ENCODE results near the gene RNASE13. TPM values are rescaled to one million over a fixed set of nuclear protein-coding genes. Genes with fewer than 3 reads are reported as not detected.

RNASE13 gene
- total RNA-seq, 1 experiment from 2014 or later, result not detected

DNA sequence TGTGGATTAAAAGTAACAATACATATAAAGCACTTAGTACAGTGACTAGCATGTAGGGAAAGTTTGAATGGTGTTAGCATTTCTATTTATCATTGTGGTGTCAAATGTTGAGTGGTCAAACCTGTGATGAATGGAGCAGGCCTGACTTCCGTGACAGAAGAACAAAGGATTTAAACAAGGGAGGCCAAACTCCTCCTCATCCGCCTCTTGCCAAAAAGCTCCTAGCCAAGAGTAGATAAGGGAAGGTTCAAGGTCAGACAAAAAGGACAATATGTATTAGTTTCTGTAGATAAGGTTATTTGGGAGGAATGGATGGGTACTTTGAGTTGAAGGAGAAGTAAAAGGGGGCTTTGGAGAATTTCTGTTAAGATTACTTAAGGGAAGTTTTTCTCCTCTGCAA, 14.0 kb upstream of the RNASE13 start:
- no peak overlapping the region for H4K91ac ChIP-seq (ENCODE audit: insufficient read length, low read depth, low read length)
- H3K79me1 ChIP-seq (ENCODE audit: insufficient read depth, low read depth, low read length, poor library complexity, severe bottlenecking), result no peaks in the 10 kb centered on the region
- H3K27me3 Mint-ChIP-seq (ENCODE audit: low read depth), result peaks cover 17% of the 10 kb centered on the region
- H2BK20ac ChIP-seq (ENCODE audit: low read depth, low read length, poor library complexity, severe bottlenecking), result no peak overlapping the region
- no peak for DNase-seq
- no peak overlapping the region for H2BK5ac ChIP-seq (ENCODE audit: insufficient read length, low read length)
- H3K36me3 Mint-ChIP-seq (ENCODE audit: insufficient read depth in 1 of 3, low read depth in 3 of 3), result no peaks in the 10 kb centered on the region
- TF ChIP-seq, protein P1, sequence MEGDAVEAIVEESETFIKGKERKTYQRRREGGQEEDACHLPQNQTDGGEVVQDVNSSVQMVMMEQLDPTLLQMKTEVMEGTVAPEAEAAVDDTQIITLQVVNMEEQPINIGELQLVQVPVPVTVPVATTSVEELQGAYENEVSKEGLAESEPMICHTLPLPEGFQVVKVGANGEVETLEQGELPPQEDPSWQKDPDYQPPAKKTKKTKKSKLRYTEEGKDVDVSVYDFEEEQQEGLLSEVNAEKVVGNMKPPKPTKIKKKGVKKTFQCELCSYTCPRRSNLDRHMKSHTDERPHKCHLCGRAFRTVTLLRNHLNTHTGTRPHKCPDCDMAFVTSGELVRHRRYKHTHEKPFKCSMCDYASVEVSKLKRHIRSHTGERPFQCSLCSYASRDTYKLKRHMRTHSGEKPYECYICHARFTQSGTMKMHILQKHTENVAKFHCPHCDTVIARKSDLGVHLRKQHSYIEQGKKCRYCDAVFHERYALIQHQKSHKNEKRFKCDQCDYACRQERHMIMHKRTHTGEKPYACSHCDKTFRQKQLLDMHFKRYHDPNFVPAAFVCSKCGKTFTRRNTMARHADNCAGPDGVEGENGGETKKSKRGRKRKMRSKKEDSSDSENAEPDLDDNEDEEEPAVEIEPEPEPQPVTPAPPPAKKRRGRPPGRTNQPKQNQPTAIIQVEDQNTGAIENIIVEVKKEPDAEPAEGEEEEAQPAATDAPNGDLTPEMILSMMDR (conservative IDR thresholded peaks at IDR 0.05), result no peak
- H3K23me2 ChIP-seq (ENCODE audit: insufficient read length, low read depth, low read length, poor library complexity, severe bottlenecking), result no peaks in the 10 kb centered on the region
- no CpG with 5 or more reads among the region's 2 CpGs for WGBS (ENCODE audit: extremely low coverage, insufficient read length, low lambda C conversion rate)
- no peak overlapping the region for H3K4ac ChIP-seq (ENCODE audit: low read depth, low read length)
- no peak overlapping the region for H3K23ac ChIP-seq (ENCODE audit: insufficient read length, low read depth, low read length)
- H3K79me2 ChIP-seq (ENCODE audit: insufficient read depth, low read length), result no peaks in the 10 kb centered on the region
- H4K8ac ChIP-seq (replicated peaks; ENCODE audit: insufficient read length, low read depth, low read length), result no peak overlapping the region
- no peak overlapping the region for H3K18ac ChIP-seq (ENCODE audit: insufficient read length, low read depth, low read length)
- H3K4me1 ChIP-seq (ENCODE audit: insufficient read depth, low read length), result no peaks in the 10 kb centered on the region
- H3K9me3 Mint-ChIP-seq, result no peaks in the 10 kb centered on the region
- H4K5ac ChIP-seq (ENCODE audit: insufficient read length, low read depth, low read length), result no peak overlapping the region
- H3K4me2 ChIP-seq (ENCODE audit: insufficient read depth, insufficient read length, low read length), result no peak overlapping the region
- H3K4me1 Mint-ChIP-seq, result peaks cover 4% of the 10 kb centered on the region in 2 experiments; a peak in 3 of 4 replicates
- no peak overlapping the region for H3K4me3 Mint-ChIP-seq
- no peak overlapping the region for H3K27ac Mint-ChIP-seq
- no peak overlapping the region for H2BK120ac ChIP-seq (ENCODE audit: low read depth, low read length, poor library complexity, severe bottlenecking)
- no peak overlapping the region for H2BK15ac ChIP-seq (ENCODE audit: low read depth, low read length)
- H3K14ac ChIP-seq (ENCODE audit: insufficient read depth, low read length), result no peak overlapping the region
- H2AFZ ChIP-seq (ENCODE audit: low read length), result no peak overlapping the region
- no peak overlapping the region for H3K27ac ChIP-seq (ENCODE audit: insufficient read length, low read depth, low read length)
- no peak overlapping the region for H3T11ph ChIP-seq (ENCODE audit: low read length)
- H3K9me3 ChIP-seq (ENCODE audit: control insufficient read depth, low read depth, low read length), result no peaks in the 10 kb centered on the region
- no peaks in the 10 kb centered on the region for H3K27me3 ChIP-seq (ENCODE audit: insufficient read depth, low read length)
- H3K56ac ChIP-seq (ENCODE audit: insufficient read length, low read depth, low read length), result no peak overlapping the region
- no peak overlapping the region for H3K9ac ChIP-seq (ENCODE audit: extremely low read depth, insufficient read length, low read length)
- no peaks in the 10 kb centered on the region for H4K20me1 ChIP-seq (ENCODE audit: control insufficient read depth, insufficient read depth, insufficient read length)
- H2AK5ac ChIP-seq (ENCODE audit: insufficient read length, low read length), result no peak overlapping the region
- no peak overlapping the region for H2BK12ac ChIP-seq (ENCODE audit: insufficient read length, low read depth, low read length)
